Measurements from ENCODE around the gene MUC13.

The MUC13 gene

DNA sequence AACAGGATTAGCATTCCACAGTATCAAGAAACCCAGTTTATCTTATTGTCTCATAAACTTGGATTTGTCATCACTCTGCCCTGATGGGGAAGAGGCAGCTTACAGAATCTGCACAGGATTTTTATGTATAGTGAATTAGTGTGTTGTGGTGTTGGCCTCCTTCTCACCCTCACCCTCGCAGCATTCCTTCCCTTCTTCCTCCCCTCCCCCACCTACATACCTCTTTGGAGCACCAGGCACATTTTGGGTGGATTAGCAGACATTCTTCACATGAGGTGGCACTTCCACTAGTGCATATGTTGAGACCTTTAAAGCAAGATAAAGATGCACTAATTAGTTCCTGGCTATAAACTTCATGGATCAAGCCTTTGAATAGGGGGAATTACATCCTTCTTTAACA, 61.3 kb downstream of the MUC13 start:
- H3K27ac ChIP-seq (ENCODE audit: low read depth, low read length, severe bottlenecking): no peak overlapping the region
- H3K9me3 ChIP-seq (ENCODE audit: control insufficient read depth, low read length): no peaks in the 10 kb centered on the region
- WGBS, 2 experiments (ENCODE audit: insufficient coverage in 2 of 2): no CpG with 5 or more reads among the region's 1 CpG
- H3K4me3 ChIP-seq (ENCODE audit: extremely low read depth, insufficient read depth, low read length, poor library complexity, severe bottlenecking): no peak overlapping the region
- peaks cover 23% of the 10 kb centered on the region for H3K36me3 ChIP-seq (ENCODE audit: control insufficient read depth, insufficient read depth, low read length)
- peaks cover 7% of the 10 kb centered on the region for H3K4me1 ChIP-seq (ENCODE audit: control insufficient read depth, insufficient read depth, low read length, poor library complexity, severe bottlenecking)

DNA sequence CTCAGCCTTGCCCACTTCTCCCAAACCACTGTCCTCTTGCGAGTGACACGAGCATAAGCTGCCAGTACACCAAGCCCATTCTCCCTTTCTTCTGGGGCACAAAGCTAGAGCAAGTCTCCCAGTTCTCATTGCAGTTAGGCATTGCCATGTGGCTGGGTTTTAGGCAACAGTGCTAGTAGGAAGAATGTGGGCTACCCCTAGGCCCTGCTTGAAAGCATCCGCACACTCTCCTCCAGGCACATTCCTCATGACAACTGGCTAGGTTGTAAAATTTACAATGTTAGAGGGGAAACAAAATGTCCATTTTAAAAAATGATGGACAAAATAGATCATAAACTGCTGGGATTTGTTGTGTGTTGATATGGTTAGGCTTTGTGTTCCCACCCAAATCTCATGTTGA, 67.0 kb downstream of the MUC13 start:
- no peaks in the 10 kb centered on the region for H3K4me1 ChIP-seq (ENCODE audit: control insufficient read depth, insufficient read depth, low read length, poor library complexity, severe bottlenecking)
- H3K36me3 ChIP-seq (ENCODE audit: control insufficient read depth, insufficient read depth, low read length): peaks cover 43% of the 10 kb centered on the region
- H3K4me3 ChIP-seq (ENCODE audit: extremely low read depth, insufficient read depth, low read length, poor library complexity, severe bottlenecking): no peak overlapping the region
- 100% methylated on average over 1 of the region's 3 CpGs for WGBS, 2 experiments (ENCODE audit: insufficient coverage in 2 of 2)
- H3K9me3 ChIP-seq (ENCODE audit: control insufficient read depth, low read length): no peaks in the 10 kb centered on the region
- no peak overlapping the region for H3K27ac ChIP-seq (ENCODE audit: low read depth, low read length, severe bottlenecking)

DNA sequence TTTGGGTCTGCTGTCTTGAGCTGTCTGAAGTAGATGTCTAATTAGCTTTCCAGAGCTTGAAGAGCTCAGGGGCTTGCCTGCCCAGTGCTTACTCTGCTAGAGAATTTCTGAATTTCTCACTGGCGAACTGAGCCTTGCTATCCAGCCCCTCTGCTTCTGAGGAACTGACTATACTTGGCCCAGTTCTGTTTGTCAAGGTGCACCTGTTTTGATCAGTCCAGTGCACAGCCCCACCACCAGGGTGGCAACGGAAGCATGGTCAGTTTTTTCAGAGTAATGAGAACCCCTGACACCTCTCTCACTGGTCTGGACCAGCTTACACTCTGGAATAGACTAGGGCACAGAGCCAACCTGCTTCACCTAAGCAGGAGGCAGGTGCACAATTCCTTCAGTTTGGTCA, 72.5 kb downstream of the MUC13 start:
- Histone ChIP-seq H3K27ac (ENCODE audit: low read depth, low read length, severe bottlenecking) (no peak overlapping the region), H3K36me3 (ENCODE audit: control insufficient read depth, insufficient read depth, low read length) (peaks cover 25% of the 10 kb centered on the region)

DNA sequence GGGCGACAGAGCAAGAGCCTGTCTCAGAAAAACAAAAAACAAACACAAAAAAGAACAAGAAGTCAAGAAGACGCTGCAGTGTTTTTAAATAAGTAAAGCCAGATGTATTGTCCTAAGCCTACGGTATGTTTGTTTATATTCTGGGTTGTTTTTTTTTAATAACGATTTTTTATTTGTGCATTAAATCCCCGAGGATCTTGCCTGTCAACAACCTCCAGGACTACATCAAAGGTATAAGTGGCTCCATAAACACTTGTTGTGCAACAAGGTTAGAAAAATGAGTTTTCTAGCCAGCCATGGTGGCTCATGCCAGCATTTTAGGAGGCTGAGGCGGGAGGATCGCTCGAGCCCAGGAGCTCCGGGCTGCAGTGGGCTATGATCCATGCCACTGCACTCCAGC, 73.5 kb downstream of the MUC13 start:
- Histone ChIP-seq H3K9me3 (ENCODE audit: control insufficient read depth, low read length) (no peaks in the 10 kb centered on the region), H3K4me3 (ENCODE audit: extremely low read depth, insufficient read depth, low read length, poor library complexity, severe bottlenecking) (no peak overlapping the region), H3K27ac (ENCODE audit: low read depth, low read length, severe bottlenecking) (peak overlapping the region; percentile 69), H3K4me1 (ENCODE audit: control insufficient read depth, insufficient read depth, low read length, poor library complexity, severe bottlenecking) (peaks cover 27% of the 10 kb centered on the region), H3K36me3 (ENCODE audit: control insufficient read depth, insufficient read depth, low read length) (peaks cover 19% of the 10 kb centered on the region)
- WGBS, 2 experiments (ENCODE audit: insufficient coverage in 2 of 2): 82 to 96% methylated on average over 5 to 7 of the region's 9 CpGs

More for the DNA sequence above, 72.5 kb downstream of the MUC13 start:
- Histone ChIP-seq H3K4me3 (ENCODE audit: extremely low read depth, insufficient read depth, low read length, poor library complexity, severe bottlenecking) (no peak overlapping the region), H3K9me3 (ENCODE audit: control insufficient read depth, low read length) (no peaks in the 10 kb centered on the region), H3K4me1 (ENCODE audit: control insufficient read depth, insufficient read depth, low read length, poor library complexity, severe bottlenecking) (peaks cover 27% of the 10 kb centered on the region)
- 96 to 100% methylated on average over 2 of the region's 2 CpGs for WGBS, 2 experiments (ENCODE audit: insufficient coverage in 2 of 2)

DNA sequence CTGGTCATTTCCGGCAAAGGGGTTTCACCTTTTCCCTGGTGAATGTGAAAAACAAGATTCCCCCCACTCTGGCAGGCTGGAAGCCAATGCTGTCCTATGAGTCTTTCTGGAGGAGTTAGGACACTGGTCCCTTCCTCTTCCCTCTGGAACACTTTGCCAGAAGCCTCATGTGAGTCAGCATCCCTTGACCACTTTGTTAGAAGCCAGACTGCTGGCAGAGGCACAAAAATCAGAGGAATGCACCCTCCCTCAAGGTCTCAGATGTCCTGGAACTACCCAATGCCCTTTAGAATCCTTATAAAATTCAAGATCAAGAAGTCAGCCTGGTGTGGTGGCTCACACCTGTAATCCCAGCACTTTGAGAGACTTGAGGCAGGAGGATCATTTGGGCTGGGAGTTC, 74.0 kb downstream of the MUC13 start:
- WGBS, 2 experiments (ENCODE audit: insufficient coverage in 2 of 2): 86% methylated on average over 1 of the region's 1 CpG; no CpG with 5 or more reads in 1 of the 2 experiments
- Histone ChIP-seq H3K27ac (ENCODE audit: low read depth, low read length, severe bottlenecking) (peak overlapping the region; percentile 69), H3K4me1 (ENCODE audit: control insufficient read depth, insufficient read depth, low read length, poor library complexity, severe bottlenecking) (peaks cover 27% of the 10 kb centered on the region)

DNA sequence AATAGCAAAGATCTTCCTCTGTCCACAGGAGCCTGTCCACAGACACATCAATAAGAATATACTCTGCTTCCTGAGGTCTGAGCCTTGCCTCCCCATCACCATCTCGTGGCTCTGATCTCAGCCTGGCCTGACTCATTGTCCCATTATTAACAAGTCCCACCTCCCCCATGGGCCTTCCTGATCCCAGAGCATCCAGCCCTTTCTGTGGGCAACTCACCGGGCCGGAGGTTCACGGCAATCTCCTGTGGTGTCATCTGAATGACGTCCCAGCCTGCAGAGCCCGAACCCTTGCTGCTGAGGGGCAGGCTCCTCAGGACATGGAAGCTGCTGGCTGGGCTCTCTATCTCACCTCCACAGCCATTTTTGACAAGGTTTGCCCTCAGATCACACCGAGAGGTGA, 75.5 kb downstream of the MUC13 start:
- H3K36me3 ChIP-seq (ENCODE audit: control insufficient read depth, insufficient read depth, low read length): peaks cover 11% of the 10 kb centered on the region
- WGBS, 2 experiments (ENCODE audit: insufficient coverage in 2 of 2): 47 to 55% methylated on average over 4 to 6 of the region's 7 CpGs
- no peaks in the 10 kb centered on the region for H3K9me3 ChIP-seq (ENCODE audit: control insufficient read depth, low read length)
- no peak overlapping the region for H3K27ac ChIP-seq (ENCODE audit: low read depth, low read length, severe bottlenecking)
- no peak overlapping the region for H3K4me3 ChIP-seq (ENCODE audit: extremely low read depth, insufficient read depth, low read length, poor library complexity, severe bottlenecking)
- peaks cover 27% of the 10 kb centered on the region for H3K4me1 ChIP-seq (ENCODE audit: control insufficient read depth, insufficient read depth, low read length, poor library complexity, severe bottlenecking)

More for the DNA sequence above, 74.0 kb downstream of the MUC13 start:
- Histone ChIP-seq H3K4me3 (ENCODE audit: extremely low read depth, insufficient read depth, low read length, poor library complexity, severe bottlenecking) (no peak overlapping the region), H3K9me3 (ENCODE audit: control insufficient read depth, low read length) (no peaks in the 10 kb centered on the region), H3K36me3 (ENCODE audit: control insufficient read depth, insufficient read depth, low read length) (peaks cover 16% of the 10 kb centered on the region)

DNA sequence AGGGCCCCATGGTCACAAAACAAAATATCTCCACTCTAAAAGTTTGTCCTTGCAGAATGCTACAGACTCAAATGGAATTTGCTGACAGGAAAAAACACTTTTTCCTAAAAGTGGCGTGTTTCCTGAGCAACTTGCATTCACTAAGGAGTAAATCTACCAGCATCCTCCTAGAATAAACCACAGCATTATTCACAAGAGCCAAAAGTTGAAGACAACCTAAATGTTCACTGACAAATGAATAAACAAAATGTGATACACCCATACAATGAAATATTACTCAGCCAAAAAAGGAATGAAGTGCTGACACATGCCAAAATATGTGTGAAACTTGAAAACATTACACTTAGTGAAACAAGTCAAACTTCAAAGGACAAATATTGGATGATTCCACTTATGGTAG, 76.3 kb downstream of the MUC13 start:
- Histone ChIP-seq H3K4me1 (ENCODE audit: control insufficient read depth, insufficient read depth, low read length, poor library complexity, severe bottlenecking) (peaks cover 27% of the 10 kb centered on the region), H3K36me3 (ENCODE audit: control insufficient read depth, insufficient read depth, low read length) (peaks cover 13% of the 10 kb centered on the region), H3K4me3 (ENCODE audit: extremely low read depth, insufficient read depth, low read length, poor library complexity, severe bottlenecking) (no peak overlapping the region), H3K27ac (ENCODE audit: low read depth, low read length, severe bottlenecking) (no peak overlapping the region), H3K9me3 (ENCODE audit: control insufficient read depth, low read length) (no peaks in the 10 kb centered on the region)
- WGBS, 2 experiments (ENCODE audit: insufficient coverage in 2 of 2): 88 to 100% methylated on average over 1 of the region's 1 CpG

DNA sequence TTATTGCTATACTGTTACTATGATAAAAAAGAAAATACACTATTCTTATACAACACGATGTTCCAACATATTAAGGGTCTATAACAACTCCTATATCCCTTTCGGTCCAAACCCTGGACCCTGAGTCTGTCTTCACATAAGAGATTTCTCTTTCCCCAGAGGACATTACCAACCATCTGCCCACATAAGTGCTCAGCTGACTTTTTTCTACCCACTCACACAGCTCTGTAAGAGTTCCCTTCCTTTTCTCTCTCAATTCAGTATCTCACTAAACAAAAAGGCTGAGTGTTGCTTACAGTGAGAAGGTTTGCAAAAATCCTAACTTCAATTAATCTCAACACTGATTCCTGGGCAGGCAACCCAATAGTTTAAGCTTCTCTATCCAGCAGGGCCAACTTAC, 77.9 kb downstream of the MUC13 start:
- Histone ChIP-seq H3K36me3 (ENCODE audit: control insufficient read depth, insufficient read depth, low read length) (peaks cover 8% of the 10 kb centered on the region), H3K27ac (ENCODE audit: low read depth, low read length, severe bottlenecking) (no peak overlapping the region), H3K4me1 (ENCODE audit: control insufficient read depth, insufficient read depth, low read length, poor library complexity, severe bottlenecking) (peaks cover 27% of the 10 kb centered on the region), H3K4me3 (ENCODE audit: extremely low read depth, insufficient read depth, low read length, poor library complexity, severe bottlenecking) (no peak overlapping the region), H3K9me3 (ENCODE audit: control insufficient read depth, low read length) (no peaks in the 10 kb centered on the region)
- 91 to 100% methylated on average over 2 of the region's 2 CpGs for WGBS, 2 experiments (ENCODE audit: insufficient coverage in 2 of 2)

All from mesodermal cell (in vitro differentiated cells).